WTC11 (cell line): ENCODE data around the gene NRP2. TPM values are rescaled to one million over a fixed set of nuclear protein-coding genes. Genes with fewer than 3 reads are reported as not detected.

Experiments used
- ATAC-seq: fragments of 200-7000 bp; cut with Tn5 transposase; 2 replicates; pipeline ENCODE4 v1.10.0; 2021; ENCODE audit warnings: mild to moderate bottlenecking, moderate library complexity
- CTCF ChIA-PET: fragments of 300-600 bp; sonication (Branson Sonifier 250); formaldehyde crosslinking; loops from one replicate; lab custom pipeline; 2021; ENCODE audit warnings: antibody characterized with exemption; lab: Charles Lee
- POLR2A ChIA-PET: fragments of 350-600 bp; sonication (Branson Sonifier 250); formaldehyde crosslinking; loops from one replicate; lab custom pipeline; 2021; ENCODE audit warnings: antibody characterized with exemption; lab: Charles Lee
- DNase-seq: peaks from one replicate; pipeline ENCODE4 v3.0.0; 2021; ENCODE audit warnings: low spot score
- H3K27ac Mint-ChIP-seq: 2 replicates; pipeline ENCODE4 v1.8.0; 2021; ENCODE audit warnings: mixed read lengths
- H3K27me3 Mint-ChIP-seq: 2 replicates; pipeline ENCODE4 v1.8.0; 2021; ENCODE audit warnings: low read depth, mild to moderate bottlenecking, moderate library complexity, mixed read lengths
- H3K36me3 Mint-ChIP-seq: 2 replicates; pipeline ENCODE4 v1.8.0; 2021; ENCODE audit warnings: mixed read lengths
- H3K4me1 Mint-ChIP-seq: 2 replicates; pipeline ENCODE4 v1.8.0; 2022; ENCODE audit warnings: mixed read lengths
- H3K4me3 Mint-ChIP-seq: 2 replicates; pipeline ENCODE4 v1.8.0; 2021; ENCODE audit warnings: mild to moderate bottlenecking, moderate library complexity, mixed read lengths
- H3K9me3 Mint-ChIP-seq: 2 replicates; pipeline ENCODE4 v1.8.0; 2021; ENCODE audit warnings: mixed read lengths
- ATF1 ChIP-seq: sonication (generic); formaldehyde crosslinking; IDR thresholded peaks from 2 replicates; pipeline ENCODE4 v1.8.1; 2023; ENCODE audit warnings: mild to moderate bottlenecking, moderate library complexity, missing genetic modification reagents
- ATF6 ChIP-seq: sonication (generic); formaldehyde crosslinking; IDR thresholded peaks from 2 replicates; pipeline ENCODE4 v1.8.1; 2023; ENCODE audit warnings: mild to moderate bottlenecking, missing genetic modification reagents
- CBFB ChIP-seq: sonication (generic); formaldehyde crosslinking; IDR thresholded peaks from 2 replicates; pipeline ENCODE4 v1.8.1; 2022; ENCODE audit warnings: mild to moderate bottlenecking, low read depth, missing genetic modification reagents
- ELF4 ChIP-seq: sonication (generic); formaldehyde crosslinking; IDR thresholded peaks from 2 replicates; pipeline ENCODE4 v1.8.1; 2022; ENCODE audit warnings: low read depth, mild to moderate bottlenecking, moderate library complexity, missing genetic modification reagents
- EMX1 ChIP-seq: fragments of 250-450 bp; sonication (Bioruptor Pico); IDR thresholded peaks from 2 replicates; pipeline ENCODE4 v1.8.0; 2021; ENCODE audit warnings: mild to moderate bottlenecking
- ERG ChIP-seq: fragments of 250-450 bp; sonication (Bioruptor Pico); IDR thresholded peaks from 2 replicates; pipeline ENCODE4 v1.8.0; 2021; ENCODE audit warnings: mild to moderate bottlenecking
- FOXK1 ChIP-seq: sonication (generic); formaldehyde crosslinking; IDR thresholded peaks from 2 replicates; pipeline ENCODE4 v1.8.0; 2022; ENCODE audit warnings: mild to moderate bottlenecking, moderate library complexity, missing genetic modification reagents
- FOXP1 ChIP-seq: sonication (generic); formaldehyde crosslinking; IDR thresholded peaks from 2 replicates; pipeline ENCODE4 v1.8.0; 2022; ENCODE audit warnings: missing genetic modification reagents, mild to moderate bottlenecking, moderate library complexity, borderline replicate concordance
- GRHL2 ChIP-seq: fragments of 250-450 bp; sonication (Bioruptor Pico); IDR thresholded peaks from 2 replicates; pipeline ENCODE4 v1.8.0; 2022; ENCODE audit warnings: mild to moderate bottlenecking, moderate library complexity; ENCODE audit not compliant: insufficient replicate concordance, severe bottlenecking
- GTF2I ChIP-seq: fragments of 250-450 bp; sonication (Bioruptor Pico); conservative IDR thresholded peaks from 2 replicates; pipeline ENCODE4 v1.4.0; 2021; ENCODE audit warnings: mild to moderate bottlenecking
- NFYB ChIP-seq: sonication (generic); formaldehyde crosslinking; conservative IDR thresholded peaks from 2 replicates; pipeline ENCODE4 v1.8.0; 2022; ENCODE audit warnings: low read depth, missing genetic modification reagents
- PRDM15 ChIP-seq: sonication (generic); formaldehyde crosslinking; IDR thresholded peaks from 2 replicates; pipeline ENCODE4 v1.8.0; 2022; ENCODE audit warnings: missing genetic modification reagents
- PRRX2 ChIP-seq: fragments of 250-450 bp; sonication (Bioruptor Pico); IDR thresholded peaks from 2 replicates; pipeline ENCODE4 v1.8.0; 2021; ENCODE audit warnings: mild to moderate bottlenecking
- RELA ChIP-seq: sonication (generic); formaldehyde crosslinking; IDR thresholded peaks from 2 replicates; pipeline ENCODE4 v1.8.1; 2022; ENCODE audit warnings: missing genetic modification reagents, mild to moderate bottlenecking, borderline replicate concordance
- STAT6 ChIP-seq: sonication (generic); formaldehyde crosslinking; conservative IDR thresholded peaks from 2 replicates; pipeline ENCODE4 v1.8.1; 2023; ENCODE audit warnings: mild to moderate bottlenecking, low read depth, missing genetic modification reagents, moderate library complexity
- ZBTB21 ChIP-seq: sonication (generic); formaldehyde crosslinking; IDR thresholded peaks from 2 replicates; pipeline ENCODE4 v1.8.1; 2023; ENCODE audit warnings: mild to moderate bottlenecking, missing genetic modification reagents, borderline replicate concordance
- ZNF138 ChIP-seq: sonication (generic); formaldehyde crosslinking; conservative IDR thresholded peaks from 2 replicates; pipeline ENCODE4 v1.8.1; 2022; ENCODE audit warnings: mild to moderate bottlenecking, moderate library complexity, missing genetic modification reagents
- ZNF281 ChIP-seq: sonication (generic); formaldehyde crosslinking; IDR thresholded peaks from 2 replicates; pipeline ENCODE4 v1.8.0; 2023; ENCODE audit warnings: mild to moderate bottlenecking, missing genetic modification reagents
- ZNF317 ChIP-seq: sonication (generic); formaldehyde crosslinking; IDR thresholded peaks from 2 replicates; pipeline ENCODE4 v1.8.1; 2023; ENCODE audit warnings: low read depth, mild to moderate bottlenecking, moderate library complexity, missing genetic modification reagents, borderline replicate concordance
- ZNF396 ChIP-seq: fragments of 250-450 bp; sonication (Bioruptor Pico); IDR thresholded peaks from 2 replicates; pipeline ENCODE4 v1.8.0; 2021; ENCODE audit warnings: mild to moderate bottlenecking, moderate library complexity, borderline replicate concordance
- ZNF423 ChIP-seq: fragments of 250-450 bp; sonication (Bioruptor Pico); IDR thresholded peaks from 2 replicates; pipeline ENCODE4 v2.1.2; 2022; ENCODE audit warnings: mild to moderate bottlenecking, moderate library complexity
- total RNA-seq: library from RNA; stranded (reverse); gene quantifications from 3 replicates; pipeline ENCODE4 v1.2.3, GENCODE V29; 2021

The NRP2 gene
- total RNA-seq, 1 experiment from 2014 or later: 41.0 TPM

GRCh38 chr2:205789906-205790305 is 107.6 kb downstream of the NRP2 start (continued):
- TF ChIP-seq STAT6 (CRISPR knock-in tag) (no peak), EMX1 (no peak), ZNF138 (no peak), ATF1 (CRISPR knock-in tag) (no peak), PRDM15 (CRISPR knock-in tag) (no peak), GTF2I (CRISPR knock-in tag) (no peak)
- TF ChIP-seq, all 79 proteins: peak for 0

GRCh38 chr2:205792908-205793307 is 110.6 kb downstream of the NRP2 start:
- no peak for DNase-seq
- POLR2A ChIA-PET: no interaction called here
- H3K27ac Mint-ChIP-seq: no peak overlapping the region
- peaks cover 5% of the 10 kb centered on the region for H3K9me3 Mint-ChIP-seq
- H3K4me1 Mint-ChIP-seq: peaks cover 16% of the 10 kb centered on the region
- CTCF ChIA-PET: no interaction called here
- no peaks in the 10 kb centered on the region for H3K27me3 Mint-ChIP-seq
- H3K4me3 Mint-ChIP-seq: no peak overlapping the region
- no peak for ATAC-seq
- H3K36me3 Mint-ChIP-seq: peaks cover 7% of the 10 kb centered on the region
- no peak for TF ChIP-seq FOXP1 (CRISPR knock-in tag)
- no peak for TF ChIP-seq ZNF423 (CRISPR knock-in tag)
- no peak for TF ChIP-seq NFYB
- no peak for TF ChIP-seq ZNF396 (CRISPR knock-in tag)
- no peak for TF ChIP-seq ELF4 (CRISPR knock-in tag)
- TF ChIP-seq FOXK1 (CRISPR knock-in tag): no peak
- TF ChIP-seq ZNF281 (CRISPR knock-in tag): no peak
- no peak for TF ChIP-seq ATF6 (CRISPR knock-in tag)
- no peak for TF ChIP-seq RELA (CRISPR knock-in tag)
- TF ChIP-seq CBFB (CRISPR knock-in tag): no peak
- no peak for TF ChIP-seq GRHL2
- no peak for TF ChIP-seq ERG (CRISPR knock-in tag)
- TF ChIP-seq PRDM15 (CRISPR knock-in tag): no peak
- TF ChIP-seq PRRX2 (CRISPR knock-in tag): no peak
- no peak for TF ChIP-seq ZNF317 (CRISPR knock-in tag)
- no peak for TF ChIP-seq ZBTB21
